HG03457 (cell line): Measurements from ENCODE around the gene SNX6.
"Not testable (repeated sequence)": the region's sequence is repeated elsewhere in the genome, so short reads cannot be mapped to it uniquely, and the experiment has no call there.

ENCODE experiments used
- ATAC-seq: cut with Tn5 transposase; IDR thresholded peaks from one replicate; pipeline ENCODE4 v1.9.1; 2021; ENCODE audit warnings: moderate number of reproducible peaks; ENCODE audit not compliant: unreplicated experiment

The SNX6 gene

DNA sequence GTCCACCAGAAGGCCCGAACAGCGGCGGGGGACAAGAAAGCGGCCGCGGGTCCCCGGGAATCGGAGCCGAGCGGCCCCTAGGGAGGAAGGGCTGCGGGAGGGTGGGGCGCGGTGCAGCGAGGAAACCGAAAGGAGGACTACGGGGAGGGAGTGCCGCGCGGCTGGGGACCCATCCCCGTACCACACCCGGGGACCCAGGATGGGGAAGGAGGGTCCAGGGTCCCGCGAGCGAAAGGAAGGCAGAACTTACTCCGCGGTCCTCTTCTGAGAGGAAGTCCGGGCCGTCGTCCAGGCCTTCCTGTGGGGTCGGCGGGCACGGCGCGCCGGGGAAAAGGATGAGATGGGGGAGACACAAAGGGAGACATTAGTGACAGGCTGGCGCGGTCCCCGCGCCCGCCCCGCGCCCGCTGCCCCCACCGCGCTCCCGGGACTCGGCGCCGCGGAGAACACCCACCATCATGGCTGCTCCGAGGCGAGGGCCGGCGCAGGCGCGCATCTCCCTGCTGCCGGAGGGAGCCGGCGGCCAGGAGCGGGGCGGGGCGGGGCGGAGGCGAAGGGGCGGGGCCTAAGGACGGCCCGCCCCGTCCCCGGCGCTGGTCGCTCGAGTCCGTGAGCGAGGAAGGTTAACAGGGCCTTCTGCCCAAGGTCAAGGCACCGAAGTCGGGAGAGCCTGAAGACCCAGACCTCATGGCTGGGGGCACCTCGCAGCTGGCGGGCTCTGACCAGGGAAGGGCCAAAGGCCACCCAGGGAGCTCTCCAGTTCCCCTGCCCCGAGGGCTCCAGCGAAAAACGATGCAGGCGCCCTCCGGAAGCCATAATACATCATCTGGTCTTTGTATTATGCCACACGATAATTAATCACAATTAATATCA is at the start of gene SNX6:
TSS of gene SNX6 (minus strand) at position 492 of the 873 bp plus-strand sequence. CDS start at position 460, 32 bp downstream.
- peak; percentile 81 for ATAC-seq

DNA sequence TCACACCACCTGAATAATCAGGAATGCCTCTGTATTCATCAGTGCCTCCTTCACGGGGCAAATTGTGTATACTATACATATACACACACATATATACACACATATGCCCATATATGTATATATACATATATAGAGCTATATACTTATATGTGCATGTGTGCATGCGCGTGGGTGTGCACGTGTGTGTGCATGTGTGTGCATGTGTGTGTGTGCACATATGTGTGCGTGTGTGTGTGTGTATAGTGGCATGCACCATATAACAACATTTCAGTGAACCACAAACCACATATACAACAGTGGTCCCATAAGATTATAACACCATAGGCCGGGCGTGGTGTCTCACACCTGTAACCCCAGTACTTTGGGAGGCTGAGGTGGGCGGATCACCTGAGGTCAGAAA is 48.8 kb upstream of the SNX6 start:
- ATAC-seq: no peak

DNA sequence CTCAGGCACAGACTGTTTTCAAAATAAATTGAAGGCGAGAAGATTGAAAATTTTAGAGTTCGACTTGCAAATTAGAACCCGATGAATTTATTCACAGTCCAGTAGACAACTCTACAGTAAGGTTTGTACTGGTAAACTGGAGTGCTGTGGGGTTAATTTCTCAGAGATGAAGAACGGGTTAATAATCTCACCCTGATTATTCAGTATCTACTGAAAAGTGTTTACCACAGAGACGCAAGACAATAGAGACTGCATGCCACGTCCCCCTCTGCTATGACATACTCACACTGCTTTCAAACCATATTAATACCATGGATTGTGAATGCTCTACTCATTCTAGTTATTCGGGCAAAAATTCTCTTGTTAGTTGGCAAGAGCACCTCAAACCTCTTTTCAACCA is 48.4 kb upstream of the SNX6 start:
- ATAC-seq: no peak

DNA sequence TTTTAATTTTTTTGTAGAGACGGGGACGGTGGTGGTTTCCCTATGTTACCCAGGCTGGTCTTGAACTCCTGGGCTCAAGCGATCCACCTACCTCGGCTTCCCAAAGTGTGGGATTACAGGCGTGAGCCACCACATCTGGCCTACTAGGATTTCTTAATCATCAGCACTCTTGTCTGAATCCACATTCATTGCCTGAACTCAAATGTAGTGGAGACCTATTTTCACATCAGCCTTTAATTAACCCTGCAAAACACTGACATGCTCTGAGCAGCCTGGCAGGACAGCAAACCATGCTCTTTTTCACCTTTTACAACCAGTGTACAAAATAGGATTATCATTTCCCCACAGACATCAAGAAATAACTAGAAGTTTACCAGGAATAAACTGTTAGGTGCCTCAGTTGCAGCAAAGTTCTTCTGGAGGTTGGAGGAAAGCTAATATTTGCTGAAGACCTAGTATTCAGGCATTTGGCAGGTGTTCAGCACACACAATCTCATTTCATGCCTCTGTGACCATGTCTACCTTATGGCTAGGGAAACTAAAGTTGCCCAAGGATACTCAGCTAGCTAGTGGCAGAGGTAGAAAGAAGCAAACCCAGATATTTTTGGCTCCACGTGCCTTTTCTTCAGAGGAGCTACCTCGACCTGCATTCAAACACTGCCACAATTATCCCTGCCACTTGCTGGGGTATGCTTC is 46.7 kb upstream of the SNX6 start:
- ATAC-seq: no peak

DNA sequence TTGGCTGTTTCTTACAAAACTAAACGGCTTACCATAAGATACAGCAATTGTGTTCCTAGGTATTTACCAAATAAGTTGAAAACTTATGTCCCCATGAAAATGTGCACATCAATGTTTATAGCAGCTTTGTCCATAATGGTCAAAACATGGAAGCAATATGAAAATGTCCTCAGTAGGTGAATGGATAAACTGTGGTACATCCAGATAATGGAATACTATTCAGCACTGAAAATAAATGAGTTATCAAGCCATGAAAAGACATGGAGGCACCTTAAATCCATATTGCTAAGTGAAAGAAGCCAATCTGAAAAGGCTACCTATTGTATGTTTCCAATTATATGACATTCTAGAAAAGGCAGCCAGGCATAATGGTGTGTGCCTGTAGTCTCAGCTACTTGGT is 43.8 kb upstream of the SNX6 start:
- no peak for ATAC-seq

DNA sequence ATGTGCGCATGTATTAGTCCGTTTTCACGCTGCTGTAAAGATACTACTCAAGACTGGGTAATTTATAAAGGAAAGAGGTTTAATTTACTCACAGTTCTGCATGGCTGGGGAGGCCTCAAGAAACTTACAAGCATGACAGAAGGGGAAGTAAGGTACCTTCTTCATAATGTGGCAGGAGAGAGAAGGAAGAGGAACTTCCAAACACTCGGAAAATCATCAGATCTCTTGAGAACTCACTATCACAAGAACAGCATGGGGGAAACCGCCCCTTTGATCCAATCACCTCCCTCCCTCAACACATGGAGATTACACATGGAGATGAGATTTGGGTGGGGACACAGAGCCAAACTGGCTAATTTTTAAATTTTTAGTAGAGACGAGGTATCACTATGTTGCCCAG is 41.8 kb upstream of the SNX6 start:
- no peak for ATAC-seq

DNA sequence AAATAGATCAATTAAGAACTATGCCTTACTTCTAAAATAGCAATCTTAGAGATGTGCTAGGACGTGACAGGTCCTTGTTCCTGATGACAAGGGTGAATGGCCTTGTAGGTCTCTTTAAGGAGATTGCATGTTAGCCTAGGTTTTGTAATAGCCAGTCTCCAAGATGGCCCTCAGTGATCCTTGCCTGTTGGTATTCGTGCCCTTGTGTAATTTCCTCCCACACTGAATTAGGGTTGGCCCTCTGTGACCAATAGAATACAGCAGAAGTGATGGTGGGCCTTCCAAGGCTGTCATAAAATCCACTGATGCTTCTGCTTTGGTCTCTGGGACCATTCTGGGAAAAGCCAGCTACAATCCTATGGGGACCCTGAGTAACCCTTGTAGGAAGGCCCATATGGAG is 38.2 kb upstream of the SNX6 start:
- no peak for ATAC-seq

DNA sequence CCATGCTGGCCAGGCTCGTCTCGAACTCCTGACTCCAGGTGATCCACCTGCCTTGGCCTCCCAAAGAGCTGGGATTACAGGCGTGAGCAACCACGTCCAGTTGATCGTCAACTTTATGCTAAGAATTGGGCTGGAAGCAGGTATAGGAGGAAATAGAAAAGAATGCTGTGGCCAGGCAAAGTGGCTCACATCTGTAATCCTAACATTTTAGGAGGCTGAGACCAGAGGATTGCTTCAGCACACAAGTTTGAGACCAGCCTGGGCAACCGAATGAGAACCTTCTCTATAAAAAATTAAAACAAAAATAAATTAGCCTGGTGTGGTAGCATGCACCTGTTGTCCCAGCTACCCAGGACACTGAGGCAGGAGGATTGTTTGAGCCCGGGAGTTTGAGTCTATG is 37.1 kb upstream of the SNX6 start:
- ATAC-seq: no peak

DNA sequence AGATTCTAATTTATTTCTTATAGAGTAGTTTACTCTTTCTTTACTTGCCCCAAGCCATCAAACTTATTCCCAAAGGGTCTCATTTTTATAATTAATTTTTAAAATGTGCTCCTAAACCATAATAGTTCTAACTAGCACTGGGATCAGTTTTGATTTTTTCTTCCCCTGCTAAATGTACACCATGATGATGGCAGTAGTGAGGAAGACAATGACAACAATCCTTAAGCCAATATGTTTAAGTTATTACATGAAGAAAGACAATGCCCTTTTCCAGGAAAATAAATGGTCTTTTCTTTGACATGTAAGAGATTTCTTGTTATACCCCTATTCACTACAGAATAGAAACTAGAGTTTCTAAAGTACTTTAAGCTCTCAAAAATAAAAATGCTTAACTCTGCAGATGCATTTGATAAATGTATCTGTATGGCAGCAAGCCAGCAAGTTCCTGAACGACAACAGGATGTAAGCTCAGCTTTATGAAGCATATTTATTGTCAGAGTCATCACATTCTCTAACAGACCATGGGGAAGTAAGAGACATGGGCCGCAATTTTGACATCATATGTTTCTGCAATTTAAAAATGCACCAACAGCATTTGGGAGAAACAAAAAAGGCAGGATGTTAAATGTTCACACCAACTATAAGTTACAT is 36.0 kb upstream of the SNX6 start:
- no peak for ATAC-seq

DNA sequence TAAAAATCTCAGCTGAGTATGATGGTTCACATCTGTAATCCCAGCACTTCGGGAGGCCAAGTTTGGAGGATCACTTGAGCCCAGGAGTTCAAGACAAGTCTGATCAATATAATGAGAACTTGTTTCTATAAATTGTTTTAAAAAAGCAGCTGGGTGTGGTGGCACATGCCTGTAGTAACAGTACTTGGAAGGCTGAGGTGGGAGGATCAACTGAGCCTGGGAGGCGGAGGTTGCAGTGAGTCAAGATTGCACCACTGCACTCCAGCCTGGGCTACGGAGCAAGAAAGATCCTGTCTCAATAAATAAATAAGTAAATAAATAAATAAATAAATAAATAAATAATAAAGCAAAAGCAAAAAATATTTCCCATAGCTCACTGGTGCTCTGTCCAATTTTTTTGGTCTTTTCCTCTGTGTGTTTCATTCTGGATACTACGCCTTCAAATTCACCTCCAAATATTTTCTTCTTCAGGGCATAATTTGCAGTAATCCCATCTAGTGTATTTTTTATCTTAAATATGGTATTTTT is 32.7 kb upstream of the SNX6 start:
- no peak for ATAC-seq

DNA sequence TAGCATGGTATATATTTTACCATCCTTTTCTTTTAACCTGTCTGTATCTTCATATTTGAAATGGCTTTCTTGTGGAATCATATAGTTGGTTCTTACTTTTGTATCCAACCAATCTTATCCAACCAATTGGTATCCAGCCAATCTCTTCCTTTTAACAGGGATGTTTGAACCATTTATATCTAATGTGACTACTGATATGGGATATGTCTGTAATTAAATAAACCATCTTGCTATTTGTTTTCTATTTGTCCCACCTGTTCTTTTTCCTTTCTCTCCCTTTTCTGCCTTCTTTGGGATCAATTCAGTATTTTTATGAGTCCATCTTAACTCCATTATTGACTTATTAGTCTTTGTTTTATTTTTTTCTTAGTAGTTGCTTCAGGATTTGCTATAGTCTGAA is 30.8 kb upstream of the SNX6 start:
- ATAC-seq: no peak

DNA sequence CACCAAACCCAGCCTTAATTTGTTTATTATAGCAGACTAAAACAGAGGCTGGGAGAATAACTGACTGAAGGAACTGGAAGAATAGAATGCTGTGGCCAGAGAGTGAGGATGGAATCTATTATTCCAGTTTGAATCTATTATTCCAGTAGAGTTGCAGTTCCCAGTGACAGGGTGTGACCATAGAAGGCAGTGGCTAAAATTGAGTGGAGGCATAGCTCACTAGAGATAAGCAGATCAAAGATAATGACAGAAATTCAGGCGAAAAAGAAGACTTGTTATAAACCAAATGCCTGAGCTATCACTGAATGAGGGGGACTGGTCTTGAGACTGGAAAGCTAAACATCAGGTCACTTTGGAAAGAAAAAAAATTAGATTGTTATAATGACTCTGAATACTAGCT is 26.0 kb upstream of the SNX6 start:
- ATAC-seq: no peak

DNA sequence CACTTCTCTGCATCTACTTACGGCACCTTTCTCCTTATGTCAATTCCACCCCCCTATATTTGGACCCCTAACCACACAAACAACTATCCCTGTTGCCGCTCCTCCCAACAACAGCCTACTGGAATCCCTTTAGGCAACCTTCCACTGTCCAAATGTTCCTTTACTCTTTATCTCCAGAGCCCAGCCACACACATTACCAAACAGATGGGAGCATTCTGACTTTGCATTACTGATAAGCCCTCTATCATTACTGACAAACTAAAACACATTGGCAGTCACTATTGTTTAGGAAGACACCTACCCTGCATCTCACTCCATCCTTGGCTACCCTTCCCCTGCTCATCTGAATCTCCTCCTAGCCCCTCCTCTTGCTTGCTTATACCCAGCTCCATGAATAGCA is 23.1 kb upstream of the SNX6 start:
- not testable (repeated sequence) for ATAC-seq

DNA sequence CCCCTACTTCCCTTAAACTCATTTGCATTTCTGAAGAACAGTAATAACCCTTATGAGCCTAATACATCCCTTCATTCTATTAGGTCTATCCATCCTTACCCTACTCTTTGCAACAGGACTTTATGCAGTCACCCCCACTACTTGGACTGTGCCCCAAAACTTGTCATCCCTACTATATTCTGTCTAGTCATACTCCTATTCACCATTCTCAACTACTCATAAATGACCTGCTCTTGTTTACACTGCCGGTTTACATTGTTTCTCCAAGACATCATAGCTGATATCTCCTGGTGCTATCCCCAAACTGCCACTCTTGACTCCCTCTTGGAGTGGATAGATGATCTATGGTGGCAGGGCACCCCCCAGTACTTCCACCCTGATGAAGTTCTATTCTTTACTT is 22.4 kb upstream of the SNX6 start:
- ATAC-seq: not testable (repeated sequence)

DNA sequence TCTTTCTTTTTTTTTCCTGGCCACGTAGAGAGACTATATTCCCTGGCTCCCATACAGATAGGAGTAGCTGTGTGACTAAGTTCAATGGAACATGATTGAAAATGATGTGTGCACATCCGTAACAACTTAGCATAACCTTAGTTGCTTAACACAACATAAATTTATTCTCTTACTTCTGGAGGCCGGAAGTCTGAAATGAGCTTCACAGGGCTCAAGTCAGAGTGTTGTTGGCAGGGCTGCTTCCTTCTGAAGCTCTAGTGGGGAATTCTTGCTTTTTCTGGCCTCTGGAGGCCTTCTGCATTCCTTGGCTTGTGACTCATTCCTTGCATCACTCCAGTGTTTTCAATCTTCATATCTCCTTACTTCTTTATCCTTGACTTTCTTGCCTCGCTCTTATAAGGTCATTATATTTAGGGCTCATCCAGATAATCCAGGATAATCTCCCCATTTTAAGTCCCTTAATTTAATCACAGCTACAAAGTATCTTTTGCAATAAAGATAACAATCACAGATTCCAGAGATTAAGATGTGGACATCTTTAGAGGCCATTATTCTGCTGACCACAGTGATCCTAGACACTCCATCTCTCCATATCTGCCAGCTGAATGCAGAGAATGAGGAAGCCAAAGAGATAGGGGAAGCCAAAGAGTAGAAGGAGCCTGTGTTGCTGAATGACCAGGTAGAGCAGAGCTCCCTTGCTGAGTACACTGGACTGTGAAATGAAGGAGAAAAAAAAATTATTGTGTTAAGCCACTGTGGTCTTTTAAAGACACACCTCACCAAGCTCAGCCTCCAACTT is 21.0 kb upstream of the SNX6 start:
- ATAC-seq: no peak

DNA sequence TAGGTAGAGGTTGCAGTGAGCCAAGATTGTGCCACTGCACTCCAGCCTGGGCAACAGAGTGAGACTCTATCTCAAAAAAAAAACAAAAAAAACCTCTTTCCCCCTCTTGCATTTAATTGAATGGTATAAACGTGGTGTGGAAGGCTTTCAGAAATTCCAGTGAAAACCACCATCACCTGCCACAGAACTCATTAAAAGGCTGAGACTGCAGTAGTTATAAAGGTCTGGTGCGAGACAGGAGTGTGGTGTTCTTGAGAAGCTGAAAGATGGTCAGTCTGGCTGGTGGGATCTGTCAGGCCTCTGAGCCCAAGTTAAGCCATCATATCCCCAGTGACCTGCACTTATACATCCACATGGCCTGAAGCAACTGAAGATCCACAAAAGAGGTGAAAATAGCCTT is 20.1 kb upstream of the SNX6 start:
- not testable (repeated sequence) for ATAC-seq

DNA sequence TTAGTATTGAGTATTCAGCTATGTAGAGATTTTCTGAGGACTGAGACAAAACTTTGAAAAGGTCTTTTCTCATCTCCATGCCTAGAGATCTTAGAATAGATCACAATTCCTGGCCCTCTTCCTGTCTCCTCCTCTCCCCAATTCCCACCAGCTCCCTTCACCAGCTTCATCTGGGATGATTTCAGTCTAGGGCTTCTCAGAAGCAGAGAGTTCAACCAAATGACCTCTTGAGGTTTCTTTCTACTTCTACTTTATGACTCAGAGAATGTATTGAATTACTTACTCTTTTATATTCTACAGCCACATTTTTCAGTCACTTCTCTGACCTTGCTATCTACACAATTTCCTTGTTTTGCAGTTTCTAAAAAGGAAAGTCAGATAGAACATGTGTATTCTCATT is 19.4 kb upstream of the SNX6 start:
- no peak for ATAC-seq

DNA sequence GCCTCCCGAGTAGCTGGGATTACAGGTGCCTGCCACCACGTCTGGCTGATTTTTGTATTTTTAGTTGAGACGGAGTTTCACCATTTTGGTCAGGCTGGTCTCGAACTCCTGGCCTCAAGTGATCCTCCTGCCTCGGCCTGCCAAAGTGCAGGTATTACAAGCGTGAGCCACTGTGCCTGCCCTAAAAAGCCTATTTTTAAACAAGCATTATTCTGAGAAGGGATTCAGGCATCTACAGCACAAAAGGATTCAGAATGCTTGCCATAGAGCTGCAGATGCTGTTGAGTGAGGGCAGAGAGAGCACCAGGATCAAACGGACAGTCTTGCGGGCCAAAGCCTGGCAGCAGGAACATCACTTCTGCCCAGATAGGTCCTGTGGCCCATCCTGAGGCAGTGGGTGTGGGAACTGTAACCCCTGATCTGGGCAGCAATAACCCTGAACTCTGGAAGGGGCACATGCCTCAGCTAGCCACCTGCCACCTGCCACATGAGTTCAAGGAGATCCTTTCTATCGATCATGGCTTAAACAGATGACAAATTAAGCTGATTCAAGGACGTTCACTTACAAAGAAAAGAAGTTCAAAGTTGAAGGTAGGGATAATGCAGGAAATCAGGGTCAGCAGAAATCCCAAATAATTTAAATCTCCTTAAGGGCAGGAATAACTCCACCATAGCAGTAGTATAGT is 16.8 kb upstream of the SNX6 start:
- no peak for ATAC-seq

DNA sequence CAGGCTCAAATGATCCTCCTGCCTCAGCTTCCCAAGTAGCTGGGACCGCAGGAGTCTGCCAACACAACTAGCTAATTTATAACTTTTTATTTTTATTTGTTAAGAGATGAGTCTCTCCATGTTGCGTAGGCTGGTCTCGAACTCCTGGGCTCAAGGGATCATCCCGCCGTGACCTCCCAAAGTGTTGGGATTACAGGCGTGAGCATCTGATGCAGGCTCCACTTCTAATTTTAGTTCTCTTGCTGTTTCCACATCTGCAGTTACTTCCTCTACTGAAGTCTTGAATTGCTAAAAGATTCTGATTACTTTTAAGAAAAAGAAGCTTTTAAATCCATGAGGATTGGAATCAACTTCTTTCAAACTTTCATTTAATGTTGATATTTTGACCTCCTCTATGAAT is 13.4 kb upstream of the SNX6 start:
- ATAC-seq: no peak

DNA sequence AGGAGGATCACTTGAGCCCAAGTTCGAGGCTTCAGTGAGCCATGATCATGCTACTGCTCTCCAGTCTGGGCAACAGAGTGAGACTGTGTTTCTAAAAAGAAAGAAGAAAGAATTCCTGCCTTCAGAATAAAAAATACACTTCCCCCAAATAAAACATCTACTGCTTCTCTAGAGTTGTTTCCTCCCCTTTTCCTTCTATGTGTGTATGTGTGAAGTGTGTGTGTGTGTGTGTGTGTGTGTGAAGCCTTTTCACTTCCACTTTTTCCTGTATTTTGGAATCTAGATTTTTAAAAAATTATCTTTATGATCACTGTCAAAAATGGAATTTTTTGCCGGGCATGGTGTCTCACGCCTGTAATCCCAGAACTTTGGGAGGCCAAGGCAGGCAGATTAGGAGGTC is 12.6 kb upstream of the SNX6 start:
- ATAC-seq: no peak
